PC-3 (cell line): ENCODE results near the gene BTBD2.

ENCODE experiments used
- CTCF ChIP-seq: fragments of 300-600 bp; sonication (generic); conservative IDR thresholded peaks from 2 replicates; pipeline ENCODE4 v1.5.1; 2017; ENCODE audit warnings: antibody characterized with exemption, low read depth, mild to moderate bottlenecking, low read length
- EZH2 ChIP-seq: fragments of 300-600 bp; sonication (generic); IDR thresholded peaks from one replicate; pipeline ENCODE4 v1.6.1; 2017; ENCODE audit warnings: antibody characterized with exemption, mild to moderate bottlenecking, low read length; ENCODE audit not compliant: unreplicated experiment
- EZH2phosphoT487 ChIP-seq: fragments of 300-600 bp; sonication (generic); IDR thresholded peaks from 2 replicates; pipeline ENCODE4 v1.6.1; 2018; ENCODE audit warnings: mild to moderate bottlenecking, antibody characterized with exemption, low read length, borderline replicate concordance

- TF ChIP-seq CTCF, result no peak
- TF ChIP-seq EZH2phosphoT487, result no peak
- no peak for TF ChIP-seq EZH2
Measured at GRCh38 chr19:2015608-2015950, at the start of gene BTBD2.
